HEK293 (cell line): ENCODE data around the gene S100A12.

Experiments
- IKZF3 ChIP-seq: fragments of 450-650 bp; IDR thresholded peaks from 2 replicates; pipeline ENCODE4 v1.5.0; 2018; ENCODE audit warnings: missing biosample characterization, mild to moderate bottlenecking, missing genetic modification characterization, moderate library complexity
- PRDM10 ChIP-seq: fragments of 450-650 bp; formaldehyde crosslinking; IDR thresholded peaks from 2 replicates; pipeline ENCODE4 v1.5.1; 2016; ENCODE audit warnings: missing biosample characterization, missing genetic modification characterization
- ZNF366 ChIP-seq: fragments of 450-650 bp; formaldehyde crosslinking; conservative IDR thresholded peaks from 2 replicates; pipeline ENCODE4 v1.5.1; 2016; ENCODE audit warnings: missing biosample characterization, missing genetic modification characterization
- ZNF501 ChIP-seq: fragments of 450-650 bp; formaldehyde crosslinking; IDR thresholded peaks from 2 replicates; pipeline ENCODE4 v1.5.1; 2016; ENCODE audit warnings: missing biosample characterization, missing genetic modification characterization

GRCh38 chr1:153415850-153416570, 40.6 kb upstream of the S100A12 start, which contains the start of gene S100A7A:
- TF ChIP-seq ZNF501 (tag by site-specific recombination) (no peak), ZNF366 (tag by site-specific recombination) (no peak), PRDM10 (no peak), IKZF3 (no peak)
